MM.1S (cell line): Measurements from ENCODE around the gene APRT.

Source experiments
- DNase-seq: peaks from one replicate; pipeline ENCODE4 v3.0.0-alpha.2; 2015
- H2AFZ ChIP-seq: fragments of 300-600 bp; sonication (generic); 2 replicates; pipeline ENCODE4 v1.6.0; 2016; ENCODE audit warnings: antibody characterized with exemption, low read length
- H3F3A ChIP-seq: fragments of 300-600 bp; sonication (generic); 2 replicates; pipeline ENCODE4 v1.6.1; 2016; ENCODE audit warnings: mild to moderate bottlenecking, antibody characterized with exemption, low read length, moderate library complexity, mixed read lengths; ENCODE audit not compliant: insufficient read depth
- H3K27ac ChIP-seq: fragments of 300-600 bp; sonication (generic); 2 replicates; pipeline ENCODE4 v1.5.1; 2016; ENCODE audit warnings: mild to moderate bottlenecking, low read length
- H3K27me3 ChIP-seq: fragments of 300-600 bp; sonication (generic); replicated peaks from 2 replicates; pipeline ENCODE4 v1.6.0; 2016; ENCODE audit warnings: low read length; ENCODE audit not compliant: insufficient read depth
- H3K36me3 ChIP-seq: fragments of 300-600 bp; sonication (generic); replicated peaks from 2 replicates; pipeline ENCODE4 v1.6.1; 2016; ENCODE audit warnings: mild to moderate bottlenecking, low read length, mixed read lengths; ENCODE audit not compliant: insufficient read depth
- H3K4me1 ChIP-seq: fragments of 300-600 bp; sonication (generic); 2 replicates; pipeline ENCODE4 v1.6.1; 2016; ENCODE audit warnings: low read length, mixed read lengths
- H3K4me2 ChIP-seq: fragments of 300-600 bp; sonication (generic); 2 replicates; pipeline ENCODE4 v1.6.0; 2016; ENCODE audit warnings: low read depth, low read length
- H3K4me3 ChIP-seq: fragments of 300-600 bp; sonication (generic); 2 replicates; pipeline ENCODE4 v1.5.1; 2016; ENCODE audit warnings: low read length, mixed read lengths
- H3K79me2 ChIP-seq: fragments of 300-600 bp; sonication (generic); 2 replicates; pipeline ENCODE4 v1.6.1; 2016; ENCODE audit warnings: mixed run types, low read length, mixed read lengths
- H3K9ac ChIP-seq: fragments of 300-600 bp; sonication (generic); 2 replicates; pipeline ENCODE4 v1.6.1; 2016; ENCODE audit warnings: low read length, mixed read lengths
- H3K9me2 ChIP-seq: fragments of 300-600 bp; sonication (generic); replicated peaks from 2 replicates; pipeline ENCODE4 v1.6.1; 2016; ENCODE audit warnings: mild to moderate bottlenecking, low read length, mixed read lengths; ENCODE audit not compliant: insufficient read depth
- H3K9me3 ChIP-seq: fragments of 300-600 bp; sonication (generic); replicated peaks from 2 replicates; pipeline ENCODE4 v1.6.1; 2016; ENCODE audit warnings: mild to moderate bottlenecking, low read length, mixed read lengths; ENCODE audit not compliant: insufficient read depth
- H4K20me1 ChIP-seq: fragments of 300-600 bp; sonication (generic); 2 replicates; pipeline ENCODE4 v1.6.1; 2016; ENCODE audit warnings: mild to moderate bottlenecking, low read length, moderate library complexity, mixed read lengths; ENCODE audit not compliant: insufficient read depth
- EZH2 ChIP-seq: fragments of 300-600 bp; sonication (generic); optimal IDR thresholded peaks from 2 replicates; pipeline ENCODE3; 2017; ENCODE audit warnings: low read depth, mild to moderate bottlenecking, antibody characterized with exemption, low read length, mixed read lengths
- EZH2phosphoT487 ChIP-seq: fragments of 300-600 bp; sonication (generic); IDR thresholded peaks from 2 replicates; pipeline ENCODE4 v1.6.1; 2018; ENCODE audit warnings: antibody characterized with exemption, low read length
- TF ChIP-seq, protein P1 (sequence below): fragments of 300-600 bp; sonication (generic); IDR thresholded peaks from 2 replicates; pipeline ENCODE4 v1.5.1; 2016; ENCODE audit warnings: antibody characterized with exemption, low read length, mixed read lengths

The APRT gene

DNA sequence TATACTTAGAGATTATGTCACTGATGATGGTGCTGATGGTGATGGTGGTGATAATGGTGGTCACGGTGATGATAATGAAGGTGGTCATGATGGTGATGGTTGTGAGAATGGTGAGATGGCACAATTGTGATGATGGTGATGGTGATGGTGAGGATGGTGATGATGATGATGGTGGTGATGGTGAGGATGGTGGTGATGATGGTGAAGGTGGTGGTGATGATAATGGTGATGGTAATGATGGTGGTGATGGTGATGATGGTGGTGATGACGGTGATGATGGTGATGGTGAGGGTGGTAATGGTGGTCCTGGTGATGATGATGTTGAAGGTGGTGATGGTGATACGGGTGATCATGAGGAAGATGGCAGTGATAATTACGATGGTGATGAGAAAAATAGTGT, 13.7 kb downstream of the APRT start:
- no peaks in the 10 kb centered on the region for H4K20me1 ChIP-seq
- H3K9me3 ChIP-seq, result no peaks in the 10 kb centered on the region
- no peaks in the 10 kb centered on the region for H3K9me2 ChIP-seq
- no peak overlapping the region for H3K4me3 ChIP-seq
- H3K9ac ChIP-seq, result no peak overlapping the region
- H3F3A ChIP-seq, result no peaks in the 10 kb centered on the region
- no peaks in the 10 kb centered on the region for H3K36me3 ChIP-seq
- H3K4me2 ChIP-seq, result no peak overlapping the region
- no peak overlapping the region for H2AFZ ChIP-seq
- no peak overlapping the region for H3K27ac ChIP-seq
- no peaks in the 10 kb centered on the region for H3K4me1 ChIP-seq
- no peaks in the 10 kb centered on the region for H3K27me3 ChIP-seq
- no peaks in the 10 kb centered on the region for H3K79me2 ChIP-seq
- TF ChIP-seq EZH2, result no peak
- DNase-seq, result no peak

GRCh38 chr16:88796278-88796677, 15.4 kb downstream of the APRT start:
- no peak for DNase-seq
- Histone ChIP-seq H3K27ac (no peak overlapping the region), H3F3A (no peaks in the 10 kb centered on the region), H3K9me3 (no peaks in the 10 kb centered on the region), H3K9me2 (no peaks in the 10 kb centered on the region), H3K9ac (no peak overlapping the region), H3K36me3 (no peaks in the 10 kb centered on the region), H3K4me2 (no peak overlapping the region), H4K20me1 (no peaks in the 10 kb centered on the region), H2AFZ (no peak overlapping the region), H3K27me3 (no peaks in the 10 kb centered on the region), H3K4me3 (no peak overlapping the region), H3K79me2 (no peaks in the 10 kb centered on the region), H3K4me1 (no peaks in the 10 kb centered on the region)
- TF ChIP-seq EZH2 (no peak), EZH2phosphoT487 (no peak)
- TF ChIP-seq, protein P1, sequence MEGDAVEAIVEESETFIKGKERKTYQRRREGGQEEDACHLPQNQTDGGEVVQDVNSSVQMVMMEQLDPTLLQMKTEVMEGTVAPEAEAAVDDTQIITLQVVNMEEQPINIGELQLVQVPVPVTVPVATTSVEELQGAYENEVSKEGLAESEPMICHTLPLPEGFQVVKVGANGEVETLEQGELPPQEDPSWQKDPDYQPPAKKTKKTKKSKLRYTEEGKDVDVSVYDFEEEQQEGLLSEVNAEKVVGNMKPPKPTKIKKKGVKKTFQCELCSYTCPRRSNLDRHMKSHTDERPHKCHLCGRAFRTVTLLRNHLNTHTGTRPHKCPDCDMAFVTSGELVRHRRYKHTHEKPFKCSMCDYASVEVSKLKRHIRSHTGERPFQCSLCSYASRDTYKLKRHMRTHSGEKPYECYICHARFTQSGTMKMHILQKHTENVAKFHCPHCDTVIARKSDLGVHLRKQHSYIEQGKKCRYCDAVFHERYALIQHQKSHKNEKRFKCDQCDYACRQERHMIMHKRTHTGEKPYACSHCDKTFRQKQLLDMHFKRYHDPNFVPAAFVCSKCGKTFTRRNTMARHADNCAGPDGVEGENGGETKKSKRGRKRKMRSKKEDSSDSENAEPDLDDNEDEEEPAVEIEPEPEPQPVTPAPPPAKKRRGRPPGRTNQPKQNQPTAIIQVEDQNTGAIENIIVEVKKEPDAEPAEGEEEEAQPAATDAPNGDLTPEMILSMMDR, result no peak

- Histone ChIP-seq H4K20me1 (no peaks in the 10 kb centered on the region), H3K27me3 (no peaks in the 10 kb centered on the region), H3K27ac (no peak overlapping the region), H3K4me2 (no peak overlapping the region), H2AFZ (no peak overlapping the region), H3K9me3 (no peaks in the 10 kb centered on the region), H3K9me2 (no peaks in the 10 kb centered on the region), H3K4me1 (peaks cover 3% of the 10 kb centered on the region; the same call in 1 of the 2 replicates), H3K36me3 (no peaks in the 10 kb centered on the region), H3K79me2 (no peaks in the 10 kb centered on the region), H3K4me3 (no peak overlapping the region), H3F3A (no peaks in the 10 kb centered on the region), H3K9ac (no peak overlapping the region)
- TF ChIP-seq, protein P1, result no peak
- TF ChIP-seq EZH2phosphoT487 (no peak), EZH2 (no peak)
- no peak for DNase-seq
These were observed 18.3 kb downstream of the APRT start for GRCh38 chr16:88793251-88793954.

DNA sequence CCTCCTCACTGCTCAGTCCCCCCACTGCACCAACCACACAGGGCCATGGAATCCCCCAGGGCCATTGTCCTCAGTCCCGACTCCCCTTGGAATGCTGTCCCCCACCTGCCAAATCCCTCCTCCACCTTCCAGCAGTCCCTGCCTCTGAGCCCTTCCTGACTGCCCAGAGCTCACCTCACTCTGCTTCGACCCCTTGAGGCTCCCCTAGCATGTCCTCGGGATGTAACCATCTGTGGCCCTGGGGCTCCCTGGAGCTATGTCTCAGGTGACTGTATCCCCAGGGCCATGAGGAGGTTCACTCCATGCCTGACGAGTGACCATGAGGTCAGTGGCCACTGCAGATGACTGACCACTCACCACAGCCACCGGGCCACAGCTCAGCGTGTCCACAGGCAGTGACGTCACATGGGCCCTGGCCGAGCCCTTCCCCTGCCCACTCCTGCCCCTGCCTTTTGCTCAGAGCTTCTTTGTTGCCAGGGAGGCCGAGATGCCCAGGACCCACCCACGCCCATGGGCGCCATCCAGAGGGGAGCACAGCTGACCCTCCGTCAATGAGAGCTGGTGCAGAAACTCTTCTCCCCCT, 19.0 kb downstream of the APRT start:
- no peaks in the 10 kb centered on the region for H3K79me2 ChIP-seq
- no peak overlapping the region for H3K4me3 ChIP-seq
- TF ChIP-seq, protein P1, result no peak
- no peak for TF ChIP-seq EZH2phosphoT487
- no peak for TF ChIP-seq EZH2
- H2AFZ ChIP-seq, result no peak overlapping the region
- H3K9ac ChIP-seq, result no peak overlapping the region
- no peaks in the 10 kb centered on the region for H3F3A ChIP-seq
- H3K27ac ChIP-seq, result no peak overlapping the region
- no peaks in the 10 kb centered on the region for H3K27me3 ChIP-seq
- no peaks in the 10 kb centered on the region for H3K9me2 ChIP-seq
- DNase-seq, result no peak
- H3K4me1 ChIP-seq, result peaks cover 3% of the 10 kb centered on the region; the same call in 1 of the 2 replicates
- no peaks in the 10 kb centered on the region for H3K36me3 ChIP-seq
- no peak overlapping the region for H3K4me2 ChIP-seq
- H4K20me1 ChIP-seq, result no peaks in the 10 kb centered on the region
- no peaks in the 10 kb centered on the region for H3K9me3 ChIP-seq
